HEK293 (cell line): ENCODE results near the gene NUBP1.

Experiments
- CTCF ChIP-seq: fragments of 450-650 bp; formaldehyde crosslinking; IDR thresholded peaks from 2 replicates; pipeline ENCODE4 v1.5.1; 2016; ENCODE audit warnings: missing biosample characterization, missing genetic modification characterization
- MYNN ChIP-seq: fragments of 450-650 bp; formaldehyde crosslinking; IDR thresholded peaks from 2 replicates; pipeline ENCODE4 v1.5.1; 2016; ENCODE audit warnings: missing biosample characterization, missing genetic modification characterization, borderline replicate concordance
- PATZ1 ChIP-seq: fragments of 450-650 bp; formaldehyde crosslinking; IDR thresholded peaks from 2 replicates; pipeline ENCODE4 v1.5.1; 2016; ENCODE audit warnings: missing biosample characterization, missing genetic modification characterization
- PBX3 ChIP-seq: sonication (generic); formaldehyde crosslinking; IDR thresholded peaks from 2 replicates; pipeline ENCODE4 v1.8.1; 2022; ENCODE audit warnings: mild to moderate bottlenecking, moderate library complexity, missing genetic modification reagents
- REST ChIP-seq: fragments of 450-650 bp; formaldehyde crosslinking; IDR thresholded peaks from 2 replicates; pipeline ENCODE4 v1.5.1; 2016; ENCODE audit warnings: missing biosample characterization, missing genetic modification characterization
- ZEB2 ChIP-seq: fragments of 450-650 bp; formaldehyde crosslinking; IDR thresholded peaks from 2 replicates; pipeline ENCODE4 v1.5.1; 2016; ENCODE audit warnings: missing biosample characterization, missing genetic modification characterization
- ZNF146 ChIP-seq: fragments of 450-650 bp; formaldehyde crosslinking; IDR thresholded peaks from 2 replicates; pipeline ENCODE4 v1.5.1; 2016; ENCODE audit warnings: missing biosample characterization, missing genetic modification characterization
- ZNF223 ChIP-seq: fragments of 450-650 bp; formaldehyde crosslinking; IDR thresholded peaks from 2 replicates; pipeline ENCODE4 v1.5.1; 2016; ENCODE audit warnings: missing biosample characterization, missing genetic modification characterization
- ZNF404 ChIP-seq: fragments of 450-650 bp; formaldehyde crosslinking; IDR thresholded peaks from 2 replicates; pipeline ENCODE4 v1.5.1; 2017; ENCODE audit warnings: missing biosample characterization, missing genetic modification characterization
- ZNF501 ChIP-seq: fragments of 450-650 bp; formaldehyde crosslinking; IDR thresholded peaks from 2 replicates; pipeline ENCODE4 v1.5.1; 2016; ENCODE audit warnings: missing biosample characterization, missing genetic modification characterization
- ZNF629 ChIP-seq: fragments of 450-650 bp; formaldehyde crosslinking; IDR thresholded peaks from 2 replicates; pipeline ENCODE4 v1.5.1; 2017; ENCODE audit warnings: missing biosample characterization, missing genetic modification characterization
- ZNF670 ChIP-seq: fragments of 450-650 bp; formaldehyde crosslinking; IDR thresholded peaks from 2 replicates; pipeline ENCODE4 v1.5.1; 2016; ENCODE audit warnings: missing biosample characterization, missing genetic modification characterization, low read depth
- ZNF830 ChIP-seq: fragments of 450-650 bp; IDR thresholded peaks from 2 replicates; pipeline ENCODE4 v1.5.0; 2018; ENCODE audit warnings: missing biosample characterization, missing genetic modification characterization, low read depth, mild to moderate bottlenecking, moderate library complexity

GRCh38 chr16:10770907-10771306, 27.3 kb downstream of the NUBP1 start:
- TF ChIP-seq CTCF (tag by site-specific recombination) (no peak), ZNF501 (tag by site-specific recombination) (no peak), ZNF404 (tag by site-specific recombination) (no peak), ZEB2 (tag by site-specific recombination) (no peak), PBX3 (CRISPR knock-in tag) (no peak), MYNN (no peak), ZNF223 (no peak), ZNF830 (tag by site-specific recombination) (no peak), ZNF629 (tag by site-specific recombination) (no peak), PATZ1 (no peak), REST (tag by site-specific recombination) (no peak), ZNF670 (tag by site-specific recombination) (no peak), ZNF146 (no peak)
